KOPT-K1 (cell line): Measurements from ENCODE around the gene CYFIP2.
"Not testable (repeated sequence)": the region's sequence is repeated elsewhere in the genome, so short reads cannot be mapped to it uniquely, and the experiment has no call there.

Source experiments
- H3K27ac ChIP-seq: fragments of 200-600 bp; sonication (generic); 2 replicates; pipeline ENCODE4 v1.5.1; 2016; ENCODE audit warnings: antibody characterized with exemption, mild to moderate bottlenecking, low read depth, low read length; ENCODE audit not compliant: poor library complexity, severe bottlenecking
- H3K36me3 ChIP-seq: fragments of 200-600 bp; sonication (generic); 2 replicates; pipeline ENCODE4 v1.5.1; 2017; ENCODE audit warnings: antibody characterized with exemption, mild to moderate bottlenecking, low read length, moderate library complexity; ENCODE audit not compliant: insufficient read depth
- H3K9me3 ChIP-seq: fragments of 200-600 bp; sonication (generic); 2 replicates; pipeline ENCODE4 v1.5.1; 2017; ENCODE audit warnings: antibody characterized with exemption, low read length, mild to moderate bottlenecking; ENCODE audit not compliant: insufficient read depth, poor library complexity, severe bottlenecking

The CYFIP2 gene

DNA sequence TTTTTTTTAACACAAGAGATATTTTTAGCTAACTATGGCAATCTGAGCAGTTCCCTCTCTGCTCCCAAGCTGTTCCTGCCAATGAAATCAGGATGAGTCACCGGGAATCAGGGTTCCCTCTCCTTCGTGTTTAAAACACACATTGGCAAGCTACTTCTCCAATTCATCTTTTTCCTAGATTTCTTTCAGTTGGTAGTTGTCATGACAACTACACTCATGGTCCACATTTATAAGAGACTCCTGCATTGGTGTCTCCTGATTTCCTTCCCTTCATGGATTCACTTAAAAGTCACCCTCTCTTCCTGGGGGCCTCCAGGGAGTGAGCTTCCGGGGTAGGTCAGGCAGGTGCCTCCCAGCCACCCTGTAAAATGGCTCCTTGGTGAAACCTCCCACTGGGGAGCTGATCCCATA lies 121.8 kb downstream of the CYFIP2 start:
- H3K9me3 ChIP-seq = no peaks in the 10 kb centered on the region
- H3K27ac ChIP-seq = no peak overlapping the region
- peaks cover 100% of the 10 kb centered on the region for H3K36me3 ChIP-seq

DNA sequence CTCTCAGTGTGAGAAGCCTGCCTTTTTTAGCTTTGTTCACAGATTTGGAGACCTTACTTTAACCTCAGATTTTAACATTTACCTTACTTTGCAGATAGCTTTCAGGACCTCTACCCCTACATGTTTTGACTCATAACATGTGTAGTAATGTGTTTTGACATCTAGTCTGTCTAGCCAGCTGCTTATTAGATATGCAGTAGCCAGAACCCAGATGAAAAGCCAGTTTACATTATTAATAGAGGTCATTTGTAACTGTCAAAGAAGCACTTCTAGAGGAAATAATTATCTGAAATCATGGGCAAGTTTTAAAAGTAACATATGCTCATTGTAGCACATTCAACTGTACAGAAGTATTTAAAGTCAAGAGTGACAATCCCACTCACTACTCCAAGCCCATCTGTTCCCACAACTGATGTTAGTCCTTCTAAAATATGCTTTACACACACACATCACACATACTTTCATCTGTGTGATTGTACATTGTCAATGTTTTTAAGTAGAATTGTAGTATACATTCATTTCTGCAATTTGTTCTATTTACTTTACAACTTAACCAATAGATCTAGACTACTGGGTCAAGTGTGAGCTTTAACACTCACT lies 122.3 kb downstream of the CYFIP2 start:
- no peaks in the 10 kb centered on the region for H3K9me3 ChIP-seq
- no peak overlapping the region for H3K27ac ChIP-seq
- peaks cover 100% of the 10 kb centered on the region for H3K36me3 ChIP-seq

DNA sequence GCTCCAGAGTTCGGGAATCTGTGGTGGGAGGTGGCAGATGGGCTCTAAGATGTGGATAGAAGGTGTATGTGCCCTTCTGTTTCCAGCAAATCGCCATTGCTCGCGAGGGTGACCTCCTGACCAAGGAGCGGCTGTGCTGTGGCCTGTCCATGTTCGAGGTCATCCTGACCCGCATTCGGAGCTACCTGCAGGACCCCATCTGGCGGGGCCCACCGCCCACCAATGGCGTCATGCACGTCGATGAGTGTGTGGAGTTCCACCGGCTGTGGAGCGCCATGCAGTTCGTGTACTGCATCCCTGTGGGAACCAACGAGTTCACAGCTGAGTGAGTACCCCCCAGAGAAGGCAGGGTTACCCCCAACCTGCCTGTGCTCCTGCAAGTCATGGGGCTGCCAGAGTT lies 123.2 kb downstream of the CYFIP2 start:
- no peaks in the 10 kb centered on the region for H3K9me3 ChIP-seq
- H3K36me3 ChIP-seq = peaks cover 100% of the 10 kb centered on the region
- H3K27ac ChIP-seq = no peak overlapping the region

DNA sequence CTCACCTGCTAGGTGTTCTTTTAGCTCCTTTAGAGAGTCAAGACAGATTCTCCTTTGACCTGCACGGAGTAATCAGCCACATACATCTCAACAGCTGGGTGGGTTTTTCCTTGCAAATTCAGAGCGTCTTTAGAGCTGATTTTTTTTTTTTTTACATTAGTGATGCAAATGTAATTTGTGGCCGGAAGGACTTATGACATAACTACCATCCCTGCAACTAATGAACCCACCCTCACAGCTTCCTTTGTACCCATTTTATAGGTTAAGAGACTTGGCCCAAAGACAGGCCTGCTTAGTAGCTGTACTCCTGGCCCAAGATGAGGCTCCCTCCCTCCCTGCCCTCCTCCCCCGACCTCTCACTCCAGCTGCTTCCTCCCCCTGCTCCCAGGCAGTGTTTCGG lies 124.2 kb downstream of the CYFIP2 start:
- no peak overlapping the region for H3K27ac ChIP-seq
- H3K36me3 ChIP-seq = peaks cover 98% of the 10 kb centered on the region
- no peaks in the 10 kb centered on the region for H3K9me3 ChIP-seq

DNA sequence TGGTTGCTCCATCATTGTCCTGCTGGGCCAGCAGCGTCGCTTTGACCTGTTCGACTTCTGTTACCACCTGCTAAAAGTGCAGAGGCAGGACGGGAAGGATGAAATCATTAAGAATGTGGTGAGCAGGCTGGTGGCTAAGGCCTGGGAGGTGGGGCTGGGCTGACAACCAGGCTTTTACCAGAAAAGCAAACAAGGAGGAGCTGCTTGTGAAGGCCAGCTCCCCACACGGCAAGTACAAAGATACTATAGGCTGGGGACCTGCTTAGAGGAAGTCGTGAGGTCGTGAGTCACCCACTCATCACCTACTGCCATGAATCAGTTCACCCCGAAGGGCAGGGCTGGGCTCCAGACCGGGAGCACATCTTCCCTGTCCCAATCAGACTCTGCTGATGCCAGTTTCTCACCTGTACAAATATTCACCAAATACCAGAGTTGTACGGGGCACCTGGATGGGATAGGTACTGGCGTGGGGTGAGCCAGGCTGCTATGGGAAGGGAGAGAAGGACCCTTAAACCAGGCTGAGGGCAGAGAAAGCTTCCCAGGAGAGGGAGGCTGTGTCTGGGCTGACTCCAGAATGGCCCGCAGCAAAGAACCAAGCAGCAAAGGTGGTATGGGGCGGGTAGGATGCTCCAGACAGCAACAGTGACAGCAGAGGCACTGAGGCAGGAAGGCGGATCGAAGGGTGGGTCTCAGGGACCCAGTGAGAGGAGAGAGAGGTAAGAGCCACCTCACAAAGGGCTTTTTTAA lies 124.8 kb downstream of the CYFIP2 start:
- Histone ChIP-seq H3K36me3 (peaks cover 93% of the 10 kb centered on the region), H3K9me3 (no peaks in the 10 kb centered on the region), H3K27ac (no peak overlapping the region)

DNA sequence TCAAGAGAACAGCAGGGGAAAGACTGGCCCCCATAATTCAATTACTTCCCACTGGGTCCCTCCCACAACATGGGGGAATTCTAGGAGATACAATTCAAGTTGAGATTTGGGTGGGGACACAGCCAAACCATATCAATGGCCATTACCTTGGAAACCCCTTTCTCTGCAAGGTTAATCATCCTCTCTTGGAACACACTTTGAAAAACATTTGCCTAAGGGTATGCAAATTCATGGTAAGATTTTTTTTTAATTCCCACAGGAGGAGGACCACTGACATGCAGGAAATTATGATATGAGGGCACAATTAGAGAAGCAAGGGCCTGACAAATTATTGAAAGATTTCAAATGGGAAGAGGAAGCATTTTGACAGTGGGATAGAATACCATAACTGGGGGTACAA lies 132.4 kb downstream of the CYFIP2 start:
- peaks cover 17% of the 10 kb centered on the region for H3K36me3 ChIP-seq
- peaks cover 10% of the 10 kb centered on the region for H3K9me3 ChIP-seq
- H3K27ac ChIP-seq = no peak overlapping the region

DNA sequence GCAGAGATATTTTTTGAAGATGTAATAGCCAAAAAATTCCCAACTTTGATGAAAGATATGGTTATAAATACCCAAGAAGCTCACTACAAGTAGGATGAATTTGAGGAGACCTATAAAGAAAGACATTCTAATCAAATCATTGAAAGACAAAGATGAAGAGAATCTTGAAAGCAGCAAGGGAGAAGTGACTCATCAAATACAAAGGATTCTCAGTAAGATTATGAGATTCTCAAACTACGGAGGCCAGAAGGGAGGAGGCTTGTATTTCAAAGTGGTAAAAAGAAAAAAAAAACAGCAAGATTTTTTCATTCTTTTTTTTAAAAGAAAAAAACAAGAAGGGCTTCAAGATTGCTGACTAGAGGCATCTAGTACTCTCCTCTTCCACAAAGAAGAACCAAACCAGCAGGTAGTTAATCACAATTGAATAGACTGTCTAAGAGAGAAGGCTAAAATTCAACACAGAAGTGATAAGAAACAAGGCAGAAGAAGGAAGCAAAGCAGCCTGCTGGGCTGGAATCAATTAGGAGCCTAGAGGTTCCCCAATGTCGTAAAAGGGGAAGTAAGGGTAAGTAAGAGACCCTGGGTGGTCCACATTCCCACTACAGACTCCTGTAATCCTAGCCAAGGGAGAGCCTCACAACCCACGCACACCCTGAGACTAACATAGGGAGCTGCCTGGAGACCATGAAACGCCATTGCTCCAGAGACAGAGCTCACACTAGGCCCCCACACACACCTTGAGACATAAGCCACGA lies 135.0 kb downstream of the CYFIP2 start:
- Histone ChIP-seq H3K36me3 (no peaks in the 10 kb centered on the region), H3K27ac (no peak overlapping the region), H3K9me3 (peaks cover 21% of the 10 kb centered on the region)

DNA sequence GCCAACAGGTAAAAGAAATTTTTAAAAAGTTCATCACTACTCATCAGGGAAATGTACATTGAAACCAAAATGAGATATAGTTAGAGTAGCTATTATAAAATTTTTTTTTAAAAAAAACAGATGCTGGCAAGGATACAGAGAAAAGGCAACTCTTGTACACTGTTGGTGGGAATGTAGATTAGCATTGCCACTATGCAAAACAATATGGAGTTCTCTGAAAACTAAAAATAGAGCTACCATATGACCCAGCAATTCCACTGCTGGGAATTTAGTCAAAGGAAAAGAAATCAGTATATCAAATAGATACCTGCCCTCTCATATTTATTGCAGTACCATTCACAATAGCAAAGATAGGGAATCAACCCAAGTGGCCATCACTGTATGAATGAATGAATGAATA lies 149.9 kb downstream of the CYFIP2 start:
- Histone ChIP-seq H3K36me3 (no peaks in the 10 kb centered on the region), H3K27ac (no peak overlapping the region)

DNA sequence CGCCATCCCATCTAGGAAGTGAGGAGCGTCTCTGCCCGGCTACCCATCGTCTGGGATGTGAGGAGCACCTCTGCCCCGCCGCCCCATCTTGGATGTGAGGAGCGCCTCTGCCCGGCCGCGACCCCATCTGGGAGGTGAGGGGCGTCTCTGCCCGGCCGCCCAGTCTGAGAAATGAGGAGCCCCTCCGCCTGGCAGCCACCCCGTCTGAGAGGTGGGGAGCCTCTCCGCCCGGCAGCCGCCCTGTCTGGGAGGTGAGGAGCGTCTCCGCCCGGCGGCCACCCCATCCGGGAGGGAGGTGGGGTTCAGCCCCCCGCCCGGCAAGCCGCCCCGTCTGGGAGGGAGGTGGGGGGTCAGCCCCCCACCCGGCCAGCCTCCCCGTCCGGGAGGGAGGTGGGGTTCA lies 153.6 kb downstream of the CYFIP2 start:
- not testable (repeated sequence) for H3K36me3 ChIP-seq, H3K9me3 ChIP-seq

More for the DNA sequence above, 149.9 kb downstream of the CYFIP2 start:
- H3K9me3 ChIP-seq = peaks cover 3% of the 10 kb centered on the region

DNA sequence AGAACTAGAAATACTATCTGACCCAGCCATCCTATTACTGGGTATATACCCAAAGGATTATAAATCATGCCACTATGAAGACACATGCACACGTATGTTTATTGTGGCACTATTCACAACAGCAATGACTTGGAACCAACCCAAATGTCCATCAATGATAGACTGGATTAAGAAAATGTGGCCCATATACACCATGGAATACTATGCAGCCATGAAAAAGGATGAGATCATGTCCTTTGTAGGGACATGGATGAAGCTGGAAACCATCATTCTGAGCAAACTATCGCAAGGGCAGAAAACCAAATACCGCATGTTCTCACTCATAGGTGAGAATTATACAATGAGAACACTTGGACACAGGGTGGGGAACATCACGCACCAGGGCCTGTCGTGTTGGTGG lies 164.0 kb downstream of the CYFIP2 start:
- H3K27ac ChIP-seq, H3K9me3 ChIP-seq, H3K36me3 ChIP-seq: not testable (repeated sequence)

More for the DNA sequence above, 153.6 kb downstream of the CYFIP2 start:
- not testable (repeated sequence) for H3K27ac ChIP-seq

DNA sequence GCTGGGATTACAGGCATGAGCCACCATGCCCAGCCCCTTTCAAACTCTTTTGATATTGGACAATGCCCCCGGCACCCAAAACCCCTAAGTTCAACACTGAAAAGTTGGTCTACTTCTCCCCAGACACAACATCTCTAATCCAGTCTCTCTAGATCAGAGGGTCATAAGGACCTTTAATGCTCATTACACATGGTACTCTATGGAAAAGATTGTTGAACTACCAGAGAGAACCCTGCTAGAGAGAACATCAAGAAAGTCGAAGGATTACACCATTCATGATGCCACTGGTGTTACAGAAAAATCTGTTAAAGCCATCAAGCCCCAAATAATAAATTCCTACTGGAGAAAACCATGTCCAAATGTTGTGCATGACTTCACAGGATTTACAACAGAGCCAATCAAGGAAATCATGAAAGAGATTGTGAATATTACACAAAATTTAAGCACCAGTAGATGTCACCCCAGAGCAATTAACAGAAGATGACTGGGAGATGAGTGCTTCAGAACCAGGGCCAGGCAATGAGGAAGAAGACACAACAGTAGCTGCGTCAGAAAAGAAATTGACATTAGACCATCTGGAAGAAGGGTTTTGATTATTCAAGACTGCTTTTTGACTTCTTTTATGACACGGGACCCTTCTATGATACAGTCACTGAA lies 165.7 kb downstream of the CYFIP2 start:
- Histone ChIP-seq H3K9me3 (peaks cover 3% of the 10 kb centered on the region), H3K36me3 (no peaks in the 10 kb centered on the region), H3K27ac (no peak overlapping the region)

DNA sequence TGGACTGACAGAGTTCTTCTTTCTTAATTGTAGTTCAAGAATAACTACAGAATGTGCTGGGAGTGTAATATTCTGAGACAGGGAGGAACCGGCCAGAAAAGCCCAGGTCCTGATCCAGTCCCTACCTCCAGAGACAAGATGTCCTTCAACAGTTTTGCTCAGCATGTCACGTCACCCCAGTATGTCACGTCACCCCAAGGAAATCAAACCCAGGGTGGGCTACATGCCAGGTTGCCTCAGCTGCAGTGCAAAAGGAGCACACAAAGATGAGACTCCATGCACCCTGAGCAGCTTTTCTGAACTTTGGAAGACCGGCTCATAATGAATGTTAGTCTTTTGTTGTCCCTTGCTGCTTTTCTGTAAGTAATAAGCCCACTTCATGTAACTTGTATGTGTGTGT lies 168.2 kb downstream of the CYFIP2 start:
- Histone ChIP-seq H3K9me3 (peaks cover 3% of the 10 kb centered on the region), H3K27ac (no peak overlapping the region), H3K36me3 (no peaks in the 10 kb centered on the region)

DNA sequence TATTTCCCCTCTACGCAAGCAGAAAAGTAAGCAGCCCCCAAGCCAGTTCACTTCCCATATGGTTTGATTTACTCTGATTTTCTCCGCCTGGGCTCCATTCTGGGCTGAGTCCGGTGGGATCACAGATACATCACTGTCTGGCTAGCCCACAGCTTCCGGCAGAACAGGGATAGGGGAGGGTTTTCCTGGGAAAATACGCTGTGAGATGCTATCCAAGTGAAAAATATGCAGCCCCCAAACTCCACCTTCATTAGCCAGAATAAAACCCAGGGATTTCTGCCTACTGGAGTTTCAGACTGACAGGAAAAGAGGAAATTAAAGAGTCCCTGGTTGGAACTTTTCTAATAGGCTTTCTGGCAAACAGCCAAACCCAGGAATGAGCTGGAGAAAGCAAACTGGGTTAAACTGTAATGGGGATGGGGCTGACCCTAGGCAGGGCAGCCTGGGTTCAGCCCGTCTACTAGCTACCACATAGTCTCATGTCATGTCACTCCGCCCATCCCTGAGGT lies 177.2 kb downstream of the CYFIP2 start:
- Histone ChIP-seq H3K36me3 (no peaks in the 10 kb centered on the region), H3K9me3 (no peaks in the 10 kb centered on the region), H3K27ac (no peak overlapping the region)

DNA sequence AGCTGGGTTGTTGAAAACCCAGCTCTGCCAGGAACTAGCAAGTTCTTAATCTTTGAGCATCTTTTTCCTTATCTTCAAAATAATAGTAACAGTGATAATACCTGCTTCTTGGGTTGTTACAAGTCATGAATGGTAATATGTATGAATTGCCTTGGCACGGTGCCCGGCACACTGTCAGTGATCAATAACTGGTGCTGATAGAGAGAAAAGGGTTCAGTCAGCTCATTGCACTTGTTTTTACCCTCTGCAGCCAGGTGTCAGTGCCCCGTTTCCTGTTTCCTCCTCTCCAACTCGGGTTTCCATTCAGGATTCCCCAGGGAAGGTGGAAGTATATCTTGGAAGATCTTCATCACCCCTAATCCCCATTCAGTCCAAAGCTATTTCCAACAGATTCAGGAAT lies 178.3 kb downstream of the CYFIP2 start:
- no peaks in the 10 kb centered on the region for H3K9me3 ChIP-seq
- no peak overlapping the region for H3K27ac ChIP-seq
- H3K36me3 ChIP-seq = no peaks in the 10 kb centered on the region
